A673 (cell line): ENCODE results near the gene TBC1D24.

Experiments used
- EZH2 ChIP-seq: fragments of 200-600 bp; sonication (generic); IDR thresholded peaks from 2 replicates; pipeline ENCODE4 v1.6.1; 2017; ENCODE audit warnings: borderline replicate concordance, low read depth, mild to moderate bottlenecking, mixed read lengths, antibody characterized with exemption, low read length; ENCODE audit not compliant: poor library complexity, severe bottlenecking
- TF ChIP-seq, protein P1 (sequence below): fragments of 300-800, 200-600 bp; sonication (generic); conservative IDR thresholded peaks from 2 replicates; pipeline ENCODE4 v1.5.1; 2017; ENCODE audit warnings: low read depth, mild to moderate bottlenecking, antibody characterized with exemption, low read length, moderate library complexity, mixed read lengths

DNA sequence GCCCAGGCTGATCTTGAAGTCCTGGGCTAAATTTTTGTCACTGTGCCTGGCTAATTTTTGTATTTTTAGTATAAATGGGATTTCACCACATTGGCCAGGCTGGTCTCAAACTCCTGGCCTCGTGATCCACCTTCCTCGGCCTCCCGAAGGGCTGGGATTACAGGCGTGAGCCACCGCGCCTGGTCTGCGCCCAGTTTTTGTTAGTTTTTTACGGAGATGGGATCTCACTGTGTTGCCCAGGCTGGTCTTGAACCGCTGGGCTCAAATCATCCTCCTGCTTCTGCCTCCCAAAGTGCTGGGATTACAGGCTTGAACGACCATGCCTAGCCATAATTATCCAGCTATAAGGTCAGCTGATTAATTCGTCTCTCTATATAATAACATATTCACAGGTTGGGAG is 59.0 kb downstream of the TBC1D24 start:
- TF ChIP-seq, protein P1, sequence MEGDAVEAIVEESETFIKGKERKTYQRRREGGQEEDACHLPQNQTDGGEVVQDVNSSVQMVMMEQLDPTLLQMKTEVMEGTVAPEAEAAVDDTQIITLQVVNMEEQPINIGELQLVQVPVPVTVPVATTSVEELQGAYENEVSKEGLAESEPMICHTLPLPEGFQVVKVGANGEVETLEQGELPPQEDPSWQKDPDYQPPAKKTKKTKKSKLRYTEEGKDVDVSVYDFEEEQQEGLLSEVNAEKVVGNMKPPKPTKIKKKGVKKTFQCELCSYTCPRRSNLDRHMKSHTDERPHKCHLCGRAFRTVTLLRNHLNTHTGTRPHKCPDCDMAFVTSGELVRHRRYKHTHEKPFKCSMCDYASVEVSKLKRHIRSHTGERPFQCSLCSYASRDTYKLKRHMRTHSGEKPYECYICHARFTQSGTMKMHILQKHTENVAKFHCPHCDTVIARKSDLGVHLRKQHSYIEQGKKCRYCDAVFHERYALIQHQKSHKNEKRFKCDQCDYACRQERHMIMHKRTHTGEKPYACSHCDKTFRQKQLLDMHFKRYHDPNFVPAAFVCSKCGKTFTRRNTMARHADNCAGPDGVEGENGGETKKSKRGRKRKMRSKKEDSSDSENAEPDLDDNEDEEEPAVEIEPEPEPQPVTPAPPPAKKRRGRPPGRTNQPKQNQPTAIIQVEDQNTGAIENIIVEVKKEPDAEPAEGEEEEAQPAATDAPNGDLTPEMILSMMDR, result no peak
- TF ChIP-seq EZH2, result no peak
